Neural cell (in vitro differentiated cells): ENCODE results near the gene SNX13.

Source experiments
- CTCF ChIP-seq: fragments of 450-650 bp; IDR thresholded peaks from 2 replicates; pipeline ENCODE4 v1.5.1; 2014; ENCODE audit warnings: antibody characterized with exemption, mild to moderate bottlenecking, moderate library complexity; ENCODE audit not compliant: poor library complexity, severe bottlenecking
- EP300 ChIP-seq: fragments of 450-650 bp; conservative IDR thresholded peaks from 2 replicates; pipeline ENCODE4 v1.6.1; 2014; ENCODE audit warnings: antibody characterized with exemption, mild to moderate bottlenecking, moderate library complexity; ENCODE audit not compliant: poor library complexity, severe bottlenecking
- EZH2 ChIP-seq: fragments of 200-600, 300-800 bp; shearing (Covaris generic), sonication (generic); IDR thresholded peaks from 2 replicates; pipeline ENCODE4 v1.6.1; 2014; ENCODE audit warnings: antibody characterized with exemption, low read length, borderline replicate concordance, mild to moderate bottlenecking; ENCODE audit not compliant: insufficient read depth, poor library complexity, severe bottlenecking
- POLR2AphosphoS5 ChIP-seq: IDR thresholded peaks from 2 replicates; pipeline ENCODE4 v1.6.1; 2012
- RAD21 ChIP-seq: fragments of 450-650 bp; conservative IDR thresholded peaks from 2 replicates; pipeline ENCODE4 v1.6.1; 2014; ENCODE audit warnings: antibody characterized with exemption, mild to moderate bottlenecking, moderate library complexity
- REST ChIP-seq: IDR thresholded peaks from 2 replicates; pipeline ENCODE4 v1.6.1; 2012; ENCODE audit warnings: borderline replicate concordance
- TAF1 ChIP-seq: IDR thresholded peaks from 2 replicates; pipeline ENCODE4 v1.6.1; 2012; ENCODE audit warnings: low read depth

GRCh38 chr7:17832242-17832641, 108.1 kb downstream of the SNX13 start:
- no peak for TF ChIP-seq RAD21
- TF ChIP-seq CTCF, result no peak
- no peak for TF ChIP-seq EP300
- no peak for TF ChIP-seq TAF1
- no peak for TF ChIP-seq EZH2
- TF ChIP-seq POLR2AphosphoS5, result no peak
- no peak for TF ChIP-seq REST
